HG02759 (cell line): ENCODE results near the gene ACTRT2.

Experiments
- ATAC-seq: cut with Tn5 transposase; IDR thresholded peaks from one replicate; pipeline ENCODE4 v1.9.1; 2021; ENCODE audit warnings: mild to moderate bottlenecking, moderate library complexity; ENCODE audit not compliant: unreplicated experiment

Gene ACTRT2

DNA sequence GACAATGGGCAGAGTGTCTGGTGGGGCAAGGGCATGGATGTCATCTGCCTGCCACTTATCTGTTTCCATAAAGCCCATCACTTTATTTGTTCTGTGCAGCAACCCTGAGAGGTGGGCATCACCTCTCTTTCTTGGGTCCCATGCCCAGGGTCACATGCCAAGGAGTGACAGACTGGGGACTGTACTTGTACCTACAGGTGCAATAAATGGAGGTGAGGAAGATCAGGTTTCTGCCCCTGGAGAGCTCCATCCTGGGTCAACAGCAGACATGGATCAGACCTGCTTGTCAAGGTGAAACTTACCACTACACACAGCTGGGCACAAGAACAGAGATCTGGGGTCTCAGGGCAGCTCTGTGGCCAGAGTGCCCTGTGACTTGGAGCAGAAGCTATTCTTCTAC lies 29.3 kb downstream of the ACTRT2 start:
- no peak for ATAC-seq

DNA sequence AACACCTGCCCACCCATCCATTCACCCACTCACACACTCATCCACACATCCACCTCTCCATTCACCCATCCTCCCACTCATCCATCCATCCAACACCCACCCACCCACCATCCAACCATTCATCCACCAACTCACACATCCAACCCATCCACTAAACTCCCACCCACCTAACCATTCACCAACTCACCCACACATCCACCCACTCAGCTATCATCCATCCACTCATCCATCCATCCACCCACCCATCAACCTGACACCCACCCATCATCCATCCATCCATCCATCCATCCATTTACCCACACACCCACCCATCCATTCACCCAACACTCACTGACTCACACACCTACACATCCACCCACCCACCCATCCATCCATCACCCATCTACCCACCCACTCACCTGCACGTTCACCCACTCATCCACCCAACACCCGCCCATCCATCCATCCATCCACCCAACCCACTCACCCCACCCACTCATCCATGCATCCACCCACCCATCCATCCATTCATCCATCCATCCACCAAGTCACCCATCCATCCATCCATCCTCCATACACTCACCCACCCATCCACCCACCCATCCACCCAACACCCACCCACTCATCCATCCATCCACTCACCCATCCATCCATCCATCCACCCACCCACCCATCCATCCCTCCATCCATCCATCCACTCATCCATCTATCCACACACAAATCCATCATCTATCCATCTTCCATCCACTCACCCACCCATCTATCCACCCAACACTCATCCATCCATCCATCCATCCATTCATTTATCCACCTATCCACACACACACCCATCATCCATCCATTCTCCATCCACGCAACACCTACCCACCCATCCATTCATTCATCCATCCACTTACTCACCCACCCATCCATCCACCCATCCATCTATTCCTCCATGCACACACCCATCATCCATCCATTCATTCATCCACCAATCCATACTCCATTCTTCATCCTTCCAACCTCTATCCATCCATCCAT lies 30.3 kb downstream of the ACTRT2 start:
- no peak for ATAC-seq

DNA sequence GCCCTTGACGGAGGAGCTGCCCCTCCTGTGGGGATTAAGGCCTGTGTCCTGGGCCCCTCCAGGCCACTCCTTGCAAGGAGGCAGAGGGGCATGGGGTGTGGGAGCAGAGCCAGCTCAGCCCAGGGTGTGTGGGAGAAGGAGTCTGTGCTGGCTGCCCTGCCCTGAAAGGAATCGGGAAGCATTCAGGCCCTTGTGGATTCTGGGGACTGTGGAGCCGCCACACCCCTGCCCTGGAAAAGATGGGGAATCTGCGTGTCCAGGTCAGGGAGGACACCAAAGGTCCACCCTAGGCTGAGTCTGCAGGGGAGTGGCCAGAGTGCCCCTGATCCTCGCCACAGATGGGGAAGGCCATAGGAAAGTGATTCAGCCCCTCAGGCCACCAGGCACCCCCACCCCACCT lies 31.2 kb downstream of the ACTRT2 start:
- no peak for ATAC-seq

DNA sequence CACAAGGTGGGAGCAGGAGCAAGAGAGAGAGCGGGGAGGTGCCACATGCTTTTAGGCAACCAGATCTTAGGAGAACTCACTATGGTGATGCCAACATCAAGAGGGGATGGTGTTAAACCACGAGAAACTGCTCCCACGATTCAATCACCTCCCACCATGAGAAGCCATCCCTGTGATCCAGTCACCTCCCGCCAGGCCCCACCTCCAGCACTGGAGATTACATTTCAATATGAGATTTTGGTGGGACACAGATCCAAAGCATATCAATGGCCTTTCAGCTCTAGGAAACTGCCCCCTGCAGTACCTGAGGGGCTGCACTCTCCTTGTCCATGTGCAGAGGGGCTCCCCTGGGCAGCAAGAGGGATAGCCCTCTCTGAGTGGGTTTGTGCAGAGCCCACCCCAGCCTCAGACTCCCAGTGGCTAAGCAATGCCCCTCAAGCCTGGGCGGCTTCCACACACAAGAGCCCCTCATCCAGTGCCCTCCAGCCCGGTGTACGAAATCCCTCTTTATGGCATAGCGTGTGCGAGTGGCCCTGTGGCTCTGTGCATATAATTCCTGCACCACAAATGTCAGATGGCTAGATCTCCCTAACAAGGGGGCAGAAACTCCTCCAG lies 32.2 kb downstream of the ACTRT2 start:
- no peak for ATAC-seq

DNA sequence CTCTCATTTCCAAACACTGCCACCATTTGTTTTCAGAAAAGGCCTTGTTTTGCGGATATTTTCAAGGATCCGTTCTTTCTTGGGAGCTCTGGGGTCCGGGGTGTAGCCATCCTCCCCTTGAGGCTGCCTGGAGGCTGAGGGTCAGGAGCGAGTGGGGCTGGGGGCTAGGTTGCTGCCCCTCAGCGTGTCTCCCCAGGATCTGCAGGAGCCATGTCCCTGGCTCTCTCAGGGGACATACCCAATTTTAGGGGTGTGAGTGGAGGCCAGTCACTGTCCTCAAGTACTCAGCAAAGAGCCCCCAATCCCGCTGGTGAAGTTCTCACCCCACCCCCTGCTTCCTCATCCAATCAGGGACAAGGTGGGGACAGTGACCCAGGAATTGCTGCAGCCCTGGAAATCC lies 32.7 kb downstream of the ACTRT2 start:
- no peak for ATAC-seq

DNA sequence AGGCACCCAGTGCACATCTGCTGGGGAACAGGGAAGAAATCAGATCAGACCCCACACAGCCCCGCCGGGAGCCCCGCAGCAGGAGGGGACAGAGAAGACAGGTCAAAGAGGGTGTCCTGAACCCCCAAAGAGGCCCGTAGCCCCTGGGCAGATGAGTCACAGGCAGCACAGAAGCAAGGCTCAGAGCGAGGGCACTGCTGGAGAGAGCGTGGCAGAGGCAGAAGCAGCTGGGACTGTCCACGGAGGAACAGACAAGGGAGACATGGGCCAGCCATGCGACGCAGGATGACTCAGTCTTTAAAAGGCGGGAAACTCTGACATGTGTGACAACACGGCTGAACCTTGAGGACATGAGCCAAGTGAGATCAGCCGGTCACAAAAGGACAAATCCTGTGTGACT lies 33.2 kb downstream of the ACTRT2 start:
- no peak for ATAC-seq

DNA sequence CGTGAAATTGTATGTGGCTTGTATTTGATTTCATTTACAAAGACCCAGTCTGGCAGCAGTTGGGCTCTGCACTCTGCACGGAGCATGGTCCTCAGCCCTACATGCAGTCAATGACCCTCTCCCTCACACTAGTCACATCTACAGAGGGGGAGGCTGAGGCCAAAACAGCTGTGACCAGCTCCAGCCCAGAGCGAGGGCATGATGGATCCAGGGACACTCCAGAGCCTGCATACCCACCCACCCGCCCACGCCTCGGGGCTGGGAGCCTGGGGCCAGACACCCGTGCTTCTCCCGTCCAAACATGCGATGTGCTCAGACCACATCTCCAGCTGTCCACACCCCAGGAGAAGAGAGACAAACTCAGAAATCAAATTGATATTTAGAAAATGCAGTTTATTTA lies 33.8 kb downstream of the ACTRT2 start:
- ATAC-seq = no peak

DNA sequence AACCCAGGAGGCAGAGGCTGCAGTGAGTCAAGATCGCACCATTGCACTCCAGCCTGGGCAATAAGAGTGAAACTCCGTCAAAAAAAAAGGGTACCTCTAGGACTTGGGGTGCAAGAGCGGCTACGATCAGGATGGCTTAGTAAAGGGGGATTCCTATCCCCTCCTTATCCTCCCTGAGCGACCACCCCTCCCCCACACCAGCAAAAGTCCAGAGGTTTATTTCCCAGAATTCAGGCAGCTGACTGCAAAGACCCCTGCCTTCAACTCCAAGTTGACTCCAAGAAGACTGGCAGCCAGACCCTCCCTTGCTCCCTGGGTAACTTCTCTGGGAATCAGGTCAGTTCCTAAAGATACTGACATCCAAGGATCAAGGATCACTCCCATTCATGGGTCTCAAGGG lies 35.4 kb downstream of the ACTRT2 start:
- no peak for ATAC-seq

DNA sequence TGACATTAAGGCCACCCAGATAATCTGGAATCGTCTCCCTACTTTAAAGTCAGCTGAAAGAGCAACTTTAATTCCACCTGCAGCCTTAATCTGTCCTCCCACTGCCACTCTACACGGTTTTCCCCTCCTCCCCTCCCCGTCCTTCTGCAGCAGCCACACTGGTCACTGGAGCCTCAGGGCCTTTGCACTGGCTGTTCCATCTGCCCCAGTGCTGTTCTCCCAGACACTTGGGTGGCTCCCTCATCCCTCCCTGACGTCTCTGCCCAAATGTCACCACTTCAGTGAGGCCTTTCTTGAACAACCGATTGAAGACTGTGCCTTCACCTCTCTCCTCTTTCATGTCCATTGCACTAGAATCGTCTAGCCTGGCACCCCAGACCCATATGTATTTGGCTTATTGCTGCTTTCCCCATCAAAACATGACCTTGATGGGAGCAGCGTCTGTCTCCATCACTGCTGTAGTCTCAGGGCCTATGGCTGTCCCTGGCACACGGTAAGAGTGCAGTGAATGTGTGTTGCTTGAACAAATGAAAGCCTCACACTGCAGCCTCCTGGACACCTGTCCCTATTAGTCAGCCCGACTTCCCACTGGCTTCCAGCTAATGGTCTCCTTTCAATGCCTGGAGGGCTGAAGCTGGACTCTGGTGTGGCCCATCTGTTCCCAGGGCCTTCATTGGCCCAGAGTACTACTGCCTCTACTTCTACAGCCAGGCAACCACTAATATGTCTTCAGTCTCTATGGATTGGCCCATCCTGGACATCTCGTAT lies 37.2 kb downstream of the ACTRT2 start:
- no peak for ATAC-seq

DNA sequence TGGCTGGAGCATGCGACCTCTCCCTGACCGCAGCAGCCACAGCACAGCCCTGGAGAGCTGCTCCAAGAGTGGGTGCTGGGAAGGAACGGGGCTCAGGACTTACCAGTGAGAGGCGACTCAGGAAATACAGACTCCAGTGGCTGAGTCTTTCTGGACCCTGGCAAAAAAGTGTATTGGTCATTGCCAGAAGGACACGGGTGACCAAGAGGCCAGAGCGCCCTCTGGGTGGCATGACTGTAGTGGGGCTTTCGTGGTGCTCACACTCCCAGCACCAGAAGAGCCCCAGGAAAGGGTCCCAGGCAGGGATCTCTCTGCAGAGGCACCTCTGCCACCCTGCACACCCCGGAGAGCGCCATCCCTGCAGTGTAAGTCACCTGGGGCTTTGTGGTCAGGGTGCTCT lies 38.9 kb downstream of the ACTRT2 start:
- no peak for ATAC-seq

DNA sequence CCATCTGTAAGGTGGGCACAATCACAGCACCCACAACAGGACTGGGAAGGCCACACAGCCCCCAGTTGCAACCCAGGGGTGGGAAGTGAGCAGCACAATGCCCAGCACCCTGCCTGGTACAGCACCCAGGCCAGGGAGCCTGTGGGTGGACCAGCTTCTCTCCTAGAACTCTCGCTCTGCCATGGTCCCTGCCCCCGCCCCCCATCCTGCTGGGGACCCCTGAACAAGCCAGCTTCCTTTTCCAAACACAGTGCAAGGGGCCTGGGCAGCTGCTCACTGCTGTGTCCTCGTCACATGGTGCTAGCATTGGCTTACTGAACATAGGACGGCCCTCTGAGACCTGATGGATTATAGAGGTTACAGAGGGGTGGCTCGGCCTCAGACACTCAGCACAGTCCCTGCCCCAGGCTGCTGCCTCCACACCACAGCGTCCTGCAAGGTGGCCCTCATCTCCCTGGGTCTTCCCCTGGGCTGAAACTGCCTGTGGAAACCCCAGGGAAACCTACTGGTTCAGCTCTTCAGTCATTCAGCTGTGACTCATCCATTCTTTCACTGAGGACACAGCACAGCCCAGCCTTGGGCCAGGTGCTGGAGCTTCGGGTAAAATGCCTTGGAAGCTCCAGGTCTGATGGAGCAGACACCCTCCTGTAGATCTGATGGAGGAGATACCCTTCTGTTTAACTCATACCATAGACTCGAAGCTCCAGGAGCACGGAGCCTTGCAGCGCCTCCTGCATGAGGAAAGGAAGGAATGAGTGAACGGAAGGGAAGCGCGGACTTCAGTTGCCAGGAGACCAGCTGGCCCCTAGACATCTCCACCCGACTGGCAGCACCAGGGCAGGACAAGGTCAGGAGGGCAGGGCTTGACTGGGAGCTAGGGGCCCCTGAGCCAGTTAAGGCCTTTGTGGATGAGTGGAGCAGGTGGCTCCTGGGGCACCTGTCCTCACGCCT lies 39.6 kb downstream of the ACTRT2 start:
- no peak for ATAC-seq

DNA sequence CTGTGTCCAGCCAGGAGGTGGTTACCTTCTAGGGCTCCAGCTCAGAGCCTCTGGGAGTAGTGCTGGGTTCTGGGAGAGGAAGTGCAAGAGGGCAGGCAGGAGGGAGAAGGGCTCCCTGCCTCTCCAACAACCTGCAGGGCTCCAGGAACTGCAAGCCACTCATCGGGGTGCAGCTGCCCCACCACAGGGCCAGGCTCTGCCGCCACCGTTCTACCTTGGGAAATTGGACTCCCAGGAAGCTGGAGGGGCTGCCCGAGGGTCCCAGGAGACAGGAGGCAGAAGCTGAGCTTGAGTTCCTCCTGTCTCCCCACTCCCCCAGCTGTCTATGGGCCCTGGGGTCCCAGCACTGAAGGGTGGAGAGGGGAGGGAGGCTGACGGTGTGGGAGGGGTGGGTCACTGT lies 40.3 kb downstream of the ACTRT2 start:
- no peak for ATAC-seq

DNA sequence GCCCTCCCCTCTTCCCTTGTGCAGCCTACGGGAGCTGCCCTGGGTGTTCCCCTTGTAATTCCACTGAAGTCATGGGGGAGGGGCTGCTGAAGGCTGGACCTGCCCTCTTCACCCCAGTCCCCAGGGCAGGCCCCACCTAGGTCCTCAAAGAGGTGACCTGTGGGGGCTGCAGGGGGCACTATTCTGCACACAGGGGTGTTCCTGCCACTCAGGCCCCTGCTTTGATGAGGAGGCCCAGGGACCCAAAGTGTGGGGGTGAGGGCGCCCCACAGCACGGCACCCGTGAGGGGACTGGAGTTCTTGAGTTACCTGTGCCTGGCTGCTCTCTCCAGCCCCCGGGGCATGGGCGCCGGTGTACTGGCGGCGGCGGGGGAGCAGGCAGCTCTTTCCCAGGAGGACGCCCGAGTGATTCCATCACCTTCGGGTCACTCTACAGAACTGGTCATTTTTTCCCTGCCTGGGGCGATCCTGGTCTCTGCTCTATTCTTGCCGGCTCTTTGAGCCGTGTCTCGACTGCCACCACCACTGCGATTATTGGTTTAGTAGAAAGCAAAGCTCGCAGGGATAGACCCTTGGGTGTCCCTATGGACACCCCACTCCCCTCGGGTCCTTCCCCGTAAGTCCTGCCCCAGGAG lies 40.8 kb downstream of the ACTRT2 start:
- no peak for ATAC-seq

DNA sequence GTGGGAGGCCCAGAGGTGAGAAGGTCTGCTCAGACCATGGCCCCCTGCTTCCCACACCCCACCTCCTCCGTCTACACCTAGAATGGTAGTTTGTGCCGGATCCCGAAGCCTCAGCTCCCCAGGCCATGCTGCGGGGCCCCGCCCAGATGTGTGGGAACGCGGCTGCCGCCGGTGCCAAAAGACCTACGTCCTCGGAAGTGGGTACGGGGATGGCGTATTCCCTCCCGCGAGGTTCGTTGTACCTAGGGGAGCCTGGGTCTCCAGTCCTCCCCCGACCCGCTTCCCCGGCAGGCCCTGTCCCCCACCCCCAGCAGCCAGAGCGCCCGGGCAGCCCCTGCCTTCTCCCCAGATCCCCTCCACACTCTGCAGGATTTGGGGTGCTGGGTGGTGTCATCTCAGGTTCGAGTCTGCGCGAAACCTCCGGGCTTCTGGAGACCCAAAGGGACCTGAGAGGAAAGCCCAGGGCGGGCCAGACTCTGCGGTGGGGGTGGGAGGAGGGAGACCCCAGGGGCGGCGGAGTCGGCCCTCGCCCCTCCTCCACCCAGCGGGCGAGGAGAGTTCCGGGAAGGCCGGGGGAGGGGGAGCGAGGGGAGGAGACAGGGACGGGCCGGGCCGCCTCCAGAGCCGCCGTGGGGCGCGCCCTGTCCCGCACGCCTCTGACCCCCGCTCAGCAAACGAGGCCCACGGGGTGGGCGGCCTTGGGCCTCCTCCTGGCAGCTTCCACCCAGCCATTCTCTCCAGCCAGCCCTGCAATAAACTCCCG lies 41.5 kb downstream of the ACTRT2 start:
- no peak for ATAC-seq

DNA sequence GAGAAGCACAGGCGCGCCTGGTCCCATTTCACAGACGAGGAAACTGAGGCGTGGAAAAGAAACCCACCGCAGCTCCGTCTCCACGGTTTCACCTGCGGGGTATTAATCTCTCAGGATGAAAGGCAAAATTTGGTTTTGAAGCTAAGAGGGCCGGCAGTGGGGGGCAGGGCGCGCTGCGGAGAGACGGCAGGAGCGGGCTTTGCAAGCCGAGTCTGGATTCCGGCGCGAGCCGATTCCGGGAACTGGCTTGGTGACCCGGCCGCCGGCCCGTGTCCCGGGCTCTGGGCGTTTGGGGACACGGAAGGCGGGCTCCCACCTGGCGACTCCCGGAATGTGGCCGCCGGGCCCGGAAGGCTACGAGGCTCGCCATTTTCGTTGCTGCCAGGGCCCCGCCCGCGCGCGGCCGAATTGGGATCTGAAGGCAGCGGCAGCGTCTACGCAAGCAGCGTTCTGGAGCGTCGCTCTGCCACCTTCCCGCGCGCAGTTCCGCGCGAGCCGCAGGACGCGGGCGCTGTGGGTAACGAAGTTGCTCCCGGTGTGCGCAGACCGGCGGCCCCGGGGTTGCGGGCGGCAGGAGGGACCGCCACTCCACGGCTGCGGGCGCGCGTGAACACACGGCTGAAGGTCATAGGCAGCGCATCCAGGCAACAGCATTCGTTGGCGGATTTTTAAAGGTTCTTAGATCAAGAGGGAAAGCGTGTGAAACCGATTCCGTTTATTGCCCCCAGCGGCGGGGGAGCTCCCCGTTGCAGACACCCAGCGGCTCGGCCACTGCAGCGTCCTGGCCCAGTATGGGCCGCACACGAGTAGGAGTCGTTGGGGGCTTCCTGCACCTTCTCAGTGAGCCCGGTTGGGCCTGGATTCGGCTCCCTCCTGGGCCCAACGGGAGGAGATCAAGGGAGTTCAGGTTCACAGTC lies 42.4 kb downstream of the ACTRT2 start:
- ATAC-seq = no peak

DNA sequence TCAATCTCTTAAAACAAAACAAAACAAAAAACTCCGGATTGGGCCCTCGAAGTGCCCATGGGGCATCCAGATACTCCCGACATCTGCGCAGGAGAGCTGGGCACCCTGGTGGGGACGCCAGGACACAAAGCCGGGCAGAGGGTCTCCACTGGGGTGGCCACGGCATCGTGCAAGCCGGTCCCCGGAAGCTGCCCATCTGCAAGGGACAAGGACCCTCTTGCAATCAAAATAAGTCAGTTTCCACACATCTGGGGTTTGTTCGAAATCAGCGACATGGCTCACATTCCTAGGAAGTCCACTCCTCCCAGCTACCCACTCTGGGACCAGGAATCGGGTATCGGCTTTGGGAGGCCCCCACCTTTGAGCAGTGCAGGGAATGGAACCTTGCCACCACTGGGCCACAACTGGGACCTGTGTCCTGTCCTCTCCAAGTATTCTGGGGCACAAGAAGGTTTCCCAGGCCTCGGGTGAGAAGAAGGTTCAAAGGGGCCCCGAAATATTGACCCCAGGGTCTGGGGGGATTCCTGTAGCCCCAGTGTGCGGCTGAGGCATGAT lies 43.1 kb downstream of the ACTRT2 start:
- ATAC-seq = no peak

DNA sequence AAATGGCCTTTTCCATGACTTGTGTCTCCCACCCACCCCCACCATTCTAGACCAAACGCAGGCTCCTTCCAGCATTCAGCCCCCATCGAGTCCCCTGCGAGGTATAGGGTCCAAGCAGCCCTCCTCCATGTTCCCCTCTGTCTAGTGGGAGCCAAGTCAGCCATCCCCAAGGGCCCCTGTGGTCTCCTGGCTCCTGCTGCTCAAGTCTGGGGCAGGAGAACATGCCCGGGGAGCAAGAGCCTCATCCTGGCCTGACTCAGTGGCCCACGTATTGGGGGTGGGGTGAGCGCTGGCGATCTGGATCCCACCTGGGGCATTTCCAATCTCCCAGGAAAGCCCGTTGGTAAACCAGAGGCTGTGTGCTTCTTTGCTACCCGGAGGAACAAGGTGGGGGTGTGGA lies 43.6 kb downstream of the ACTRT2 start:
- no peak for ATAC-seq

DNA sequence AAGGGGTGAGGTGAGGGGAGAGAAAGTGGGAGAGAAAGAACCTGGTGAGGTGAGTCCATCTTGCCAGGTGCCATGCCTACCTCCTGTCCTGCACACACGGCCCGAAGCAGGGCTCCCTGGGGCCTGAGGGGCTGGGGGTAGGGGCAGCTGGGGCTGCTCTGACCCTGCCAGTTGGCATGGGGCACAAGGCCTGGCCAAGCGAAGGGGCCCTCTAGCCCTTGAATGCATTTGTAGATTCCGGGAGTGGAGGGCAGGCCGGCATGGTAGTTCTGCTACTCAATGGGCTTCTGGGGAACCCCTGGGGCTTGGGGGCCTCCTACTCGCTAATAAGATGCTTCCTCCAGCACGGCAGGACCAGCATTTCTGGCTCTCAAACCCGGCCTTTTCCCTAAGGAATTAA lies 44.1 kb downstream of the ACTRT2 start:
- no peak for ATAC-seq
